Activated naive CD4-positive, alpha-beta T cell treated with anti-CD3 and anti-CD28 coated beads, Interleukin-2, amount 50 U/mL, for 24 hours (primary cell): ENCODE results near the gene FOXN4.

ENCODE experiments used
- H3K27ac Mint-ChIP-seq: one replicate; pipeline ENCODE4 v1.8.0; 2021; ENCODE audit warnings: mild to moderate bottlenecking, mixed read lengths
- H3K27me3 Mint-ChIP-seq: one replicate; pipeline ENCODE4 v1.8.0; 2021; ENCODE audit warnings: mixed read lengths
- H3K36me3 Mint-ChIP-seq: one replicate; pipeline ENCODE4 v1.8.0; 2021; ENCODE audit warnings: mixed read lengths
- H3K4me1 Mint-ChIP-seq: one replicate; pipeline ENCODE4 v1.8.0; 2021; ENCODE audit warnings: mixed read lengths
- H3K4me3 Mint-ChIP-seq: one replicate; pipeline ENCODE4 v1.8.0; 2021; ENCODE audit warnings: mild to moderate bottlenecking, mixed read lengths
- H3K9me3 Mint-ChIP-seq: one replicate; pipeline ENCODE4 v1.8.0; 2021; ENCODE audit warnings: mixed read lengths

The FOXN4 gene

GRCh38 chr12:109292342-109292711, 16.8 kb downstream of the FOXN4 start:
- H3K27ac Mint-ChIP-seq = no peak overlapping the region
- H3K9me3 Mint-ChIP-seq = no peaks in the 10 kb centered on the region
- no peaks in the 10 kb centered on the region for H3K36me3 Mint-ChIP-seq
- peaks cover 17% of the 10 kb centered on the region for H3K27me3 Mint-ChIP-seq
- no peak overlapping the region for H3K4me3 Mint-ChIP-seq
- no peaks in the 10 kb centered on the region for H3K4me1 Mint-ChIP-seq

- Mint-ChIP-seq H3K9me3 (no peaks in the 10 kb centered on the region), H3K4me3 (no peak overlapping the region), H3K4me1 (no peaks in the 10 kb centered on the region), H3K27ac (no peak overlapping the region), H3K27me3 (peaks cover 17% of the 10 kb centered on the region), H3K36me3 (no peaks in the 10 kb centered on the region)
Measured at GRCh38 chr12:109291521-109292341, 17.4 kb downstream of the FOXN4 start.

DNA sequence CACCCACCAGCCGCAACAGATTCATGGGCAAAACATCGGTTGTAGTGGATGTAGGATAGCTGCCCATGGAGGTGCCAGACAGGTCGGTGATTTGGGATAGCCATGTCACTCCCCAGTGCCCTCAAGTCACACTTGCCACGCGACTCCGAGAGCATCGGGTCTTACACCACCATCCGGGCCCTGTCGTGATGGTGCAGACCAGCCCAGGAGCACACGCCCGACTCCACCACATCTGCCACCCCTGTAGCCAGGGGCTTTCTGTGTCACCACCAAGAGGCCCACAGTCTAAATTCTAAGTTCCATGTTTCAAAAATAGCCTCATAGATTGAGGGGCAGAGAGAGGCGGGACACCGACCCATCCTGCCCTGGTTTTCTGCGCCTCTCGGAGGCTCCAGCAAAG, 18.0 kb downstream of the FOXN4 start:
- Mint-ChIP-seq H3K4me1 (no peaks in the 10 kb centered on the region), H3K36me3 (no peaks in the 10 kb centered on the region), H3K9me3 (no peaks in the 10 kb centered on the region), H3K4me3 (no peak overlapping the region), H3K27ac (no peak overlapping the region), H3K27me3 (peaks cover 15% of the 10 kb centered on the region)

- no peak overlapping the region for H3K4me3 Mint-ChIP-seq
- H3K36me3 Mint-ChIP-seq = no peaks in the 10 kb centered on the region
- no peak overlapping the region for H3K27ac Mint-ChIP-seq
Measured at GRCh38 chr12:109290061-109290460, 19.0 kb downstream of the FOXN4 start.

GRCh38 chr12:109289551-109289950, 19.5 kb downstream of the FOXN4 start:
- Mint-ChIP-seq H3K27ac (no peak overlapping the region), H3K4me3 (no peak overlapping the region), H3K27me3 (peaks cover 12% of the 10 kb centered on the region), H3K4me1 (no peaks in the 10 kb centered on the region), H3K36me3 (no peaks in the 10 kb centered on the region), H3K9me3 (no peaks in the 10 kb centered on the region)

More at GRCh38 chr12:109290061-109290460, 19.0 kb downstream of the FOXN4 start:
- H3K4me1 Mint-ChIP-seq = no peaks in the 10 kb centered on the region
- H3K9me3 Mint-ChIP-seq = no peaks in the 10 kb centered on the region
- peaks cover 14% of the 10 kb centered on the region for H3K27me3 Mint-ChIP-seq

DNA sequence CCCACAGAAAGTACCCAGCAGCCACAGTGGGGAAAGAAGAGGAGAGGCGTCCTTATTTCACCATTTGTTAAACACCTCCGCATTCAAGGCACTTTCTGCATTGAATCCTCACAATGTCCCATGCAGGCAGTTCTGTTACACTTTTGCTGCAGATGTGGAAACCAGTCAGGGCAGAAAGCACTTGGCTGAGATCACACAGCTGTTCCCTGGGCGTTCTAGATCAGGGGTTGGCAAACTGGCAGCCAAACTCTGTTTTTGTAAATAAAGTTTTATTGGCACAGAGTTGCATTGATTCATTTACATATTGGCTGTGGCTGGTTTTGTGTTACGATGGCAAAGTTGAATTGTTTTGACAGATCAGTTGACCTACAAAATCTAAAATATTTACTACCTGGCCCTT, 20.1 kb downstream of the FOXN4 start:
- Mint-ChIP-seq H3K36me3 (no peaks in the 10 kb centered on the region), H3K9me3 (no peaks in the 10 kb centered on the region), H3K4me3 (no peak overlapping the region), H3K27ac (no peak overlapping the region), H3K4me1 (no peaks in the 10 kb centered on the region), H3K27me3 (peaks cover 10% of the 10 kb centered on the region)

GRCh38 chr12:109288571-109288970, 20.5 kb downstream of the FOXN4 start:
- Mint-ChIP-seq H3K4me1 (no peaks in the 10 kb centered on the region), H3K4me3 (no peak overlapping the region), H3K9me3 (no peaks in the 10 kb centered on the region), H3K27ac (no peak overlapping the region), H3K27me3 (peaks cover 8% of the 10 kb centered on the region), H3K36me3 (no peaks in the 10 kb centered on the region)

DNA sequence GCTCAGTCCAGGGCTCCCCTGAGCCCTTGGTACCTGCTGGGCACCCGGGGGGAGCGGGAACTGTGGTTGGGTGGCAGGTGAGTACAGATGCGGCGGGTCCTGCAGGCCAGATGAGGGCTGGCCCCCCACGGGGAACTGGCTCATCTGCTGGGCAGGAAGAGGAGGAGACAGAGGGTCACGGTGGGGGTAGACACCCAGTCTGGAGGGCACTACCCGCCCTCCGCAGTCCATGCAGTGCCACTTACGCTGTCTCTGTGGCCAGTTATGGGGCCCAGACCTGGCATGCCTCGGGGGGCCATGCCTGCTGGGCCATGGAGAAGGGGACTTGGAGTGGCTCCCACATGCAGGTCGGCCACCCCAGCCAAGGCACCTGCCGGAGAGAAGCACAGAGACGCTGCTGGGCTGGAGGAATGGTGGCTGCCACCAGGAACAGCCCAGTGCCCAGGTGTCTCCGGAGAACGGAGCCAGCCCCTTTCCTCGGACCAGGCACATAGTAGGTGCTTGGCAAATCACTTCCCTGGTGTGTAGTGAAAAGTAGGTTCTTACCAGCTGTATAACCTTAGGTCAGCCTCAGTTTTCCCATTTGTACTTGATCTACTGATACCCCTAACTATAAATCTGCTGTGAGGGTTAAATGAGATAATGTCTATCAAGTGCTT, 21.1 kb downstream of the FOXN4 start:
- no peaks in the 10 kb centered on the region for H3K36me3 Mint-ChIP-seq
- H3K4me1 Mint-ChIP-seq = no peaks in the 10 kb centered on the region
- H3K9me3 Mint-ChIP-seq = no peaks in the 10 kb centered on the region
- H3K4me3 Mint-ChIP-seq = no peak overlapping the region
- H3K27me3 Mint-ChIP-seq = peaks cover 8% of the 10 kb centered on the region
- H3K27ac Mint-ChIP-seq = no peak overlapping the region

- H3K4me1 Mint-ChIP-seq = no peaks in the 10 kb centered on the region
- no peaks in the 10 kb centered on the region for H3K9me3 Mint-ChIP-seq
- no peak overlapping the region for H3K4me3 Mint-ChIP-seq
- peaks cover 6% of the 10 kb centered on the region for H3K27me3 Mint-ChIP-seq
- H3K36me3 Mint-ChIP-seq = no peaks in the 10 kb centered on the region
- no peak overlapping the region for H3K27ac Mint-ChIP-seq
Measured at GRCh38 chr12:109287181-109287580, 21.9 kb downstream of the FOXN4 start.

DNA sequence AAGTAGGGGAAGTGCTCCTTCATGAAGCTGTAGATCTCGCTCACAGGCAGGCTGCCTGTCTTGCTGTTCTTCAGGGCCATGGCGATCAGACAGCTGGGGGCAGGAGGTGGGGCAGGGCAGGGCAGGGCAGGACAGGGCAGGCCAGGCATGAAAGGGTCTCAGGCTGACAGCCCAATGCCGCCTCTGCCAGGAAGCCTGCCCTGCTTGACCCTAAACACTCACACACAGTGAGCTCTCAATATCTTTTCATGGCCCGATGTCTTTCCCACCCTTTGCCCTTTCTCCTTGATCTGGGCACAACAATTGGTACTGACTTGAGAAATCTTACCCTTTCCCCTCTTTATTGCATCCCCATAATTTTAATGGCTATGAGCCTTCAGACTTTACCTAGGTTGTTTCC, 22.4 kb downstream of the FOXN4 start:
- H3K36me3 Mint-ChIP-seq = no peaks in the 10 kb centered on the region
- no peak overlapping the region for H3K4me3 Mint-ChIP-seq
- H3K9me3 Mint-ChIP-seq = no peaks in the 10 kb centered on the region
- H3K27me3 Mint-ChIP-seq = peaks cover 5% of the 10 kb centered on the region
- H3K4me1 Mint-ChIP-seq = no peaks in the 10 kb centered on the region
- H3K27ac Mint-ChIP-seq = no peak overlapping the region

GRCh38 chr12:109286252-109286651, 22.8 kb downstream of the FOXN4 start:
- Mint-ChIP-seq H3K4me3 (no peak overlapping the region), H3K36me3 (no peaks in the 10 kb centered on the region), H3K27ac (no peak overlapping the region), H3K4me1 (no peaks in the 10 kb centered on the region), H3K27me3 (peaks cover 3% of the 10 kb centered on the region), H3K9me3 (no peaks in the 10 kb centered on the region)

DNA sequence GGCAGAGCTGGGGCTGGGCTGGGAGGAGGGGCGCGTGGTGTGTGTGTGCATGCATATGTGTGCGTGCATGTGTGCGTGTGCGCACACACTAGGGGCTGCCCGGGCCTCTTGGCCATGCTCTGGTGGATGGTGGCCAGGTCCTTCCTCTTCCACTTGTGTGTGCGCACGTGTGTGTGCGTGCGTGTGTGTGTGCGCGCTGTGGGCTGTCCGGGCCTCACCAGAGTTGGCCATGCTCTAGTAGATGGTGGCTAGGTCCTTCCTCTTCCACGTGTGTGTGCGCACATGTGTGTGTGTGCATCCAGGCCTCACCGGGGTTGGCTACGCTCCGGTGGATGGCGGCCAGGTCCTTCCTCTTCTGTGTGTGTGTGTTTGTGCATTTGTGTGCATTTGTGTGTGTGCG, 24.7 kb downstream of the FOXN4 start:
- Mint-ChIP-seq H3K4me3 (no peak overlapping the region), H3K27ac (no peak overlapping the region), H3K4me1 (no peaks in the 10 kb centered on the region)

GRCh38 chr12:109281452-109281851, 27.6 kb downstream of the FOXN4 start:
- Mint-ChIP-seq H3K4me1 (no peaks in the 10 kb centered on the region), H3K27ac (no peak overlapping the region), H3K4me3 (no peak overlapping the region), H3K36me3 (no peaks in the 10 kb centered on the region), H3K9me3 (no peaks in the 10 kb centered on the region), H3K27me3 (no peaks in the 10 kb centered on the region)

More for the DNA sequence above, 24.7 kb downstream of the FOXN4 start:
- Mint-ChIP-seq H3K9me3 (no peaks in the 10 kb centered on the region), H3K36me3 (no peaks in the 10 kb centered on the region), H3K27me3 (no peaks in the 10 kb centered on the region)

GRCh38 chr12:109279525-109279924, 29.6 kb downstream of the FOXN4 start:
- Mint-ChIP-seq H3K27ac (no peak overlapping the region), H3K4me1 (no peaks in the 10 kb centered on the region)

DNA sequence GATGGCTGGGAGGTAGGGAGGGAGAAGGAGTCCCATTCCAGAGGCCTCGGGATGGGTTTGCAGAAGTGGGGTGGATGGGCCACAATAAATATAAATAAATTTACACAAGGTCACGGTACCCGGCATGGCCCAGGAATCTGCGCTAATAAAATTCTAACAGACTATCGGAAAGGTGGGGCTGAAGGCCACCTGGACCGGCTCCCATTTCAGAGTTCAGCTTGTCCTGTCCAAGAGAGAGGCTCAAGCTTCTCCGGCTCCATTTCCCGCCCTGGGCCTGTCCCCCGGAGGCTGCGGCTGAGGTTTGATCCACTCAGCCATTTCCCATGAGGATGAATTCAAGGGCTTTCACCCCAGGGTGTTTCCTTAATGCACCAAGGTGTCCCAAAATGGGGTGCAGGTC, 30.2 kb downstream of the FOXN4 start:
- Mint-ChIP-seq H3K27me3 (no peaks in the 10 kb centered on the region), H3K4me1 (no peaks in the 10 kb centered on the region), H3K9me3 (no peaks in the 10 kb centered on the region), H3K27ac (no peak overlapping the region), H3K4me3 (no peak overlapping the region), H3K36me3 (no peaks in the 10 kb centered on the region)

More at GRCh38 chr12:109279525-109279924, 29.6 kb downstream of the FOXN4 start:
- Mint-ChIP-seq H3K27me3 (no peaks in the 10 kb centered on the region), H3K36me3 (no peaks in the 10 kb centered on the region), H3K4me3 (no peak overlapping the region), H3K9me3 (no peaks in the 10 kb centered on the region)

DNA sequence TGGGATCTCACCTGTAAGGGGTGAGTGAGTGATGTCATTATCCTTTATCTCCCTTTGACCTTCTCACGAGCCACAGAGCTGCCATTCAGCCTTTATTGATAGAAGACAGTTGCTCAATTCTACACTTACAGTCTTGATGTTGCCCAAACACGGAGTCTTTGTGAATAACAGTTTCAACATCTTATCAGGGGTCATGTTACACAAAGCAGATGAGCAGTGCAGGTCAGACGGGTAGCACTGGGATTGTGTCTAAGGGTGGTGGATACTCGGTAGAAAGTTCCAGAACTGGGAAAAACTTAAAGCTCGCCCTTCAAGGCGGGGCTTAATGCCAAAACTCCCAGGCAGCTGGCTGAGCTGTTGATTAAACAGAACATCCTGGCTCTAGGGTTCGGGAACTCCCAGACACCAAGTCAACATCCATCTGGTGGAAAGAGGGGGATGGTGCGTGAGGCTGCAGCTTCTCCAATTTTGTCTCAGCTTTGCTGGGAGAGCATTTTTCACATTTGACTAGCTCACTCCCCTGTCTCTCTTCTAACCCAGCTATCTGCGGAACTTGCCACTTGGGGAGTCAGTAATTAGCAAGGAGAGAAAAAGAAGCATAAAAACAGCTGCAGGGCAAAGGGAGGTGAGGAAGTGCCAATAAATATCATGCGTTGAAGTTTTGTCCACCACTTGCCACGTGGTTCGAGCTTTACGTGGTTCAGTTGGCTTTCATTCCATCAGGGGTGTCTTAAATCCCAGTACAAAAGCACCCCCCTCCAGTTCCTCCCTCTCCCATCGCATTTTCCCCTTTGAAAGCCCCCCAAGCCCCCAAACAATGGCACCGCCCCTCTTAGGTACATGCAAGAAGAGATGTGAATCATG, 31.0 kb downstream of the FOXN4 start:
- H3K4me3 Mint-ChIP-seq = no peak overlapping the region
- no peaks in the 10 kb centered on the region for H3K4me1 Mint-ChIP-seq
- H3K27ac Mint-ChIP-seq = no peak overlapping the region
- H3K9me3 Mint-ChIP-seq = no peaks in the 10 kb centered on the region
- H3K36me3 Mint-ChIP-seq = no peaks in the 10 kb centered on the region
- H3K27me3 Mint-ChIP-seq = no peaks in the 10 kb centered on the region
